Skeletal muscle tissue (tissue), 4 donors: Measurements from ENCODE around the gene SERPIND1. TPM values are rescaled to one million over a fixed set of nuclear protein-coding genes. Genes with fewer than 3 reads are reported as not detected.
"Not testable (repeated sequence)": the region's sequence is repeated elsewhere in the genome, so short reads cannot be mapped to it uniquely, and the experiment has no call there.

Source experiments
- H3K27ac ChIP-seq: one replicate; pipeline ENCODE4 v1.7.0; 2013; ENCODE audit warnings: mild to moderate bottlenecking, low read depth, low read length, inconsistent platforms
- H3K27me3 ChIP-seq, 3 donors: one replicate each; pipeline ENCODE4 v1.7.0; 2013; ENCODE audit warnings: low read length in 3 of 3; ENCODE audit not compliant: control insufficient read depth in 3 of 3, insufficient read depth in 3 of 3
- H3K36me3 ChIP-seq, 3 donors: one replicate each; pipeline ENCODE4 v1.7.0; 2013; ENCODE audit warnings: low read length in 3 of 3; ENCODE audit not compliant: control insufficient read depth in 3 of 3, insufficient read depth in 3 of 3
- H3K4me1 ChIP-seq, 3 donors: one replicate each; pipeline ENCODE4 v1.7.0; 2013; ENCODE audit warnings: low read length in 3 of 3, mild to moderate bottlenecking in 3 of 3; ENCODE audit not compliant: control insufficient read depth in 3 of 3, insufficient read depth in 3 of 3
- H3K4me3 ChIP-seq, 3 donors: one replicate each; pipeline ENCODE4 v1.7.0; 2013; ENCODE audit warnings: low read length in 3 of 3
- H3K9ac ChIP-seq, 3 donors: one replicate each; pipeline ENCODE4 v1.7.0; 2013; ENCODE audit warnings: low read length in 3 of 3, mild to moderate bottlenecking in 3 of 3, moderate library complexity in 2 of 3, low read depth in 1 of 3
- H3K9me3 ChIP-seq, 3 donors: one replicate each; pipeline ENCODE4 v1.7.0; 2013; ENCODE audit warnings: low read length in 3 of 3; ENCODE audit not compliant: control insufficient read depth in 3 of 3
- total RNA-seq: library from RNA; depleted of rRNA; stranded (reverse); fragments of >200 nt; gene quantifications from one replicate; pipeline ENCODE4 v1.2.3, GENCODE V29; 2014
- donor health status: Osteomylitis.

The SERPIND1 gene
- total RNA-seq, 1 donor from 2014 or later, result not detected

GRCh38 chr22:20825216-20825615 is 51.3 kb downstream of the SERPIND1 start:
- not testable (repeated sequence) for H3K4me1 ChIP-seq, H3K27me3 ChIP-seq, H3K4me3 ChIP-seq, H3K9ac ChIP-seq, H3K27ac ChIP-seq, H3K9me3 ChIP-seq
- H3K36me3 ChIP-seq, result peaks cover 0 to 22% (median 7%) of the 10 kb centered on the region in 3 donors

- H3K4me1 ChIP-seq, result no peaks in the 10 kb centered on the region
- H3K27ac ChIP-seq, result no peak overlapping the region
- H3K27me3 ChIP-seq, result no peaks in the 10 kb centered on the region
- no peaks in the 10 kb centered on the region for H3K9me3 ChIP-seq
- no peak overlapping the region for H3K4me3 ChIP-seq
- H3K36me3 ChIP-seq, result peaks cover 0 to 19% (median 9%) of the 10 kb centered on the region in 3 donors
- no peak overlapping the region for H3K9ac ChIP-seq
Measured at GRCh38 chr22:20825624-20826023, 51.7 kb downstream of the SERPIND1 start.

- not testable (repeated sequence) for H3K4me1 ChIP-seq, H3K27me3 ChIP-seq, H3K9ac ChIP-seq, H3K9me3 ChIP-seq, H3K27ac ChIP-seq, H3K4me3 ChIP-seq
- peaks cover 0 to 17% (median 10%) of the 10 kb centered on the region in 3 donors for H3K36me3 ChIP-seq
Measured at GRCh38 chr22:20826373-20827152, 52.6 kb downstream of the SERPIND1 start.

GRCh38 chr22:20829491-20830134 is 55.7 kb downstream of the SERPIND1 start:
- peaks cover 11 to 20% (median 20%) of the 10 kb centered on the region in 3 donors for H3K36me3 ChIP-seq
- no peak overlapping the region for H3K27ac ChIP-seq
- H3K9me3 ChIP-seq, result no peaks in the 10 kb centered on the region

GRCh38 chr22:20833225-20833665 is 59.3 kb downstream of the SERPIND1 start:
- H3K36me3 ChIP-seq, result peaks cover 13 to 20% (median 14%) of the 10 kb centered on the region in 3 donors
- no peak overlapping the region for H3K27ac ChIP-seq
- H3K4me3 ChIP-seq, result no peak overlapping the region
- H3K4me1 ChIP-seq, result peaks cover 0 to 3% (median 0%) of the 10 kb centered on the region in 3 donors
- no peak overlapping the region for H3K9ac ChIP-seq
- H3K9me3 ChIP-seq, result no peaks in the 10 kb centered on the region
- no peaks in the 10 kb centered on the region for H3K27me3 ChIP-seq

More at GRCh38 chr22:20829491-20830134, 55.7 kb downstream of the SERPIND1 start:
- Histone ChIP-seq H3K4me3 (no peak overlapping the region), H3K4me1 (no peaks in the 10 kb centered on the region), H3K27me3 (no peaks in the 10 kb centered on the region), H3K9ac (no peak overlapping the region)

GRCh38 chr22:20834206-20834605 is 60.3 kb downstream of the SERPIND1 start:
- H3K27me3 ChIP-seq, result no peaks in the 10 kb centered on the region
- peaks cover 0 to 3% (median 0%) of the 10 kb centered on the region in 3 donors for H3K4me1 ChIP-seq
- H3K4me3 ChIP-seq, result no peak overlapping the region
- peaks cover 13 to 20% (median 14%) of the 10 kb centered on the region in 3 donors for H3K36me3 ChIP-seq
- H3K9ac ChIP-seq, result no peak overlapping the region
- no peak overlapping the region for H3K27ac ChIP-seq
- no peaks in the 10 kb centered on the region for H3K9me3 ChIP-seq

GRCh38 chr22:20834725-20835124 is 60.8 kb downstream of the SERPIND1 start:
- peaks cover 0 to 3% (median 0%) of the 10 kb centered on the region in 3 donors for H3K4me1 ChIP-seq
- no peak overlapping the region for H3K27ac ChIP-seq
- no peak overlapping the region for H3K4me3 ChIP-seq
- H3K36me3 ChIP-seq, result peaks cover 13 to 20% (median 14%) of the 10 kb centered on the region in 3 donors
- no peak overlapping the region for H3K9ac ChIP-seq
- no peaks in the 10 kb centered on the region for H3K27me3 ChIP-seq
- H3K9me3 ChIP-seq, result no peaks in the 10 kb centered on the region

Other genes starting within 250 kb of the SERPIND1 start
- 20.4 TPM for gene PI4KA, start 84.7 kb downstream of the SERPIND1 start, total RNA-seq
- gene SNAP29, start 84.9 kb downstream of the SERPIND1 start, total RNA-seq, result 5.2 TPM
- 45.9 TPM for gene CRKL, start 143.3 kb downstream of the SERPIND1 start, total RNA-seq
- gene AIFM3, start 193.1 kb downstream of the SERPIND1 start, total RNA-seq, result under 0.01 TPM
- gene LZTR1, start 208.2 kb downstream of the SERPIND1 start, total RNA-seq, result 32.4 TPM
- gene THAP7, start 228.0 kb downstream of the SERPIND1 start, total RNA-seq, result 15.7 TPM
- 11.0 TPM for gene P2RX6, start 241.1 kb downstream of the SERPIND1 start, total RNA-seq